HG02759 (cell line): ENCODE results near the gene SGK1.
"Not testable (repeated sequence)": the region's sequence is repeated elsewhere in the genome, so short reads cannot be mapped to it uniquely, and the experiment has no call there.

Source experiments
- ATAC-seq: cut with Tn5 transposase; IDR thresholded peaks from one replicate; pipeline ENCODE4 v1.9.1; 2021; ENCODE audit warnings: mild to moderate bottlenecking, moderate library complexity; ENCODE audit not compliant: unreplicated experiment

The SGK1 gene

DNA sequence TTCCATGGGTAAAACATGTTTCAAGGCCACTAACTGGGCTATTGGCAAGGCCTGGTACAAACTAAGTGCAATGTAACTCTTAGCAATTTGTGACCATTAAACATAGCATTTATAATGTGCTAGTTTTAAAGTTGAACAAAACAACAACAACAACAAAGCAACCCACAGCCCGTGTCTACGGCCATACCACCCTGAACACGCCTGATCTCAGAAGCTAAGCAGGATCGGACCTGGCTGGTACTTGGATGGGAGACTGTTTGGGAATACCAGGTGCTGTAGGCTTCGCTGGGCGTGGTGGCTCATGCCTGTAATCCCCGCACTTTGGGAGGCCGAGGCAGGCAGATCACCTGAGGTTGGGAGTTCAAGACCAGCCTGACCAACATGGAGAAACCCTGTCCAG, 61.0 kb downstream of the SGK1 start:
- ATAC-seq: no peak

DNA sequence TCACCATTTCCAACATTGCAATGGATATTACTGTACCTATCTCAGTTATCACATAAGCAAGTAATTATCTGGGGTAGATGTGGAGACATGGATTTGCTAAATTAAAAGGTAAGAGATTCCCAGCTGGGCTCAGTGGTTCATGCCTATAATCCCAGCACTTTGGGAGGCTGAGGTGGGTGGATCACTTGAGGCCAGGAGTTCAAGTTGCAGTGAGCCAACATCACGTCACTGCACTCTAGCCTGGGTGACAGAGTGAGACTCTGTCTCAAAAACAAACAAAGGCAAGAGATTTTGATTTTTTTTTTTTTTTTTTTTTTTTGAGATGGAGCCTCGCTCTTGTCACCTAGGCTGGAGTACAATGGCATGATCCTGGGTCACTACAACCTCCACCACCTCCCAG, 62.6 kb downstream of the SGK1 start:
- not testable (repeated sequence) for ATAC-seq

- no peak for ATAC-seq
Measured at GRCh38 chr6:134254118-134254517, 63.8 kb downstream of the SGK1 start.

GRCh38 chr6:134253681-134254080, 64.2 kb downstream of the SGK1 start:
- no peak for ATAC-seq

DNA sequence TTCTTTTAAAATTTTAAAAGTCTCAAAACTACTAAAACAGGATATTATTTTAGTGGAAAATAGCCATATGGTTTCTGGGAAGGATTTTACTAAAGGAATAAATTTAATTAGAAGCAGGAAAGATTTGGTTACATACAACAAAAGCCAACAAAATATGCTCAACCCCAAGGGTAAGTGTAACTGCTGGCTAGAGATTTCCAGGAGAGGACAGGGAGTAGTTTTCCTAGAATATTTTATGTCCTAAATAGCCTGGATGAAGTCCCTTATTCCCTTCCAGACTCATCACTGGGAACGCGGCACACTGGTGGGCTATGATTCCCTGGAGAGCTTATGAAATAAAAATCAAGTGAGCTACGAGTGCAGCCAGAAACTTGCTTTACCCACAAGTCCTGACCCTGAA, 66.6 kb downstream of the SGK1 start:
- ATAC-seq: no peak

DNA sequence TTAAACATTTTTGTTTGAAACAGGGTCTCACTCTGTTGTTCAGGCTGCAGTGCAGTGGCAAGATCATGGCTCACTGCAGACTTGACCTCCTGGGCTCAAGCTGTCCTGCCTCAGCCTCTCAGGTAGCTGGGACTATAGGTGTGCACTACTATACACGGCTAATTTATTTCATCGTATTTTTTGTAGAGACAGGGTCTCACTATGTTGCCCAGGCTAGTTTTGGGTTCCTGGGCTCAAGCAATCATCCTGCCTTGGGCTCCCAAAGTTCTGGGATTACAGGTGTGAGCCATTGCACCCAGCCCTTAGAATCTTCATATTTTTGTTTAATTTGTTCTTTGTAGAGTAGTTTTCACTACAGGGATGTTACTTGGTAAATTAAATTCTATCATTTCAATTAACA, 67.1 kb downstream of the SGK1 start:
- ATAC-seq: no peak

- ATAC-seq: no peak
Measured at GRCh38 chr6:134249759-134250602, 67.9 kb downstream of the SGK1 start.

DNA sequence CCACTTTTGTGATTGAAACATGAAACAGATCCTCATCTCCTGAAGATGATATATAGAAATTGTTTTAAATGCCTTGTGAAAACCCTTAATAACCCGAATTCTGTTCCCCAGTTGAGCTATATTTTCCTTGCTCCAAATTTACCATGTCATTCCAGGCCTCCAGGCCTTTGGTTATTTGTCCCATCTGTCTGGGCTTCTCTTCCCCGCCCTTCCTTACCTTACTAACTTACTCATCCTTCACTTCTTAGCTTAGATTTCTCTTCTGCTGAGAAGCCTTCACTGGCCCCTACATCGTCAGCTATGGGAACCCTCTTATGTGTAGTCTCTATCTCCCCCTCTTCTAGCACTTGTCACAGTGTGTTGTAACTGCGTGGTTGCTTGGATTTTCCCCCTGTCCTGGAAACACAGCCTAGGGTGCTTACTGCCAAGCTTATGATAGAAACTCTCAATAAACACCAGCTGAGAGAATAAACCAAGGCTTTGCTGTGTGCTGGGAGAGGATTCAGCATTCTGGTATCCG, 68.6 kb downstream of the SGK1 start:
- no peak for ATAC-seq

DNA sequence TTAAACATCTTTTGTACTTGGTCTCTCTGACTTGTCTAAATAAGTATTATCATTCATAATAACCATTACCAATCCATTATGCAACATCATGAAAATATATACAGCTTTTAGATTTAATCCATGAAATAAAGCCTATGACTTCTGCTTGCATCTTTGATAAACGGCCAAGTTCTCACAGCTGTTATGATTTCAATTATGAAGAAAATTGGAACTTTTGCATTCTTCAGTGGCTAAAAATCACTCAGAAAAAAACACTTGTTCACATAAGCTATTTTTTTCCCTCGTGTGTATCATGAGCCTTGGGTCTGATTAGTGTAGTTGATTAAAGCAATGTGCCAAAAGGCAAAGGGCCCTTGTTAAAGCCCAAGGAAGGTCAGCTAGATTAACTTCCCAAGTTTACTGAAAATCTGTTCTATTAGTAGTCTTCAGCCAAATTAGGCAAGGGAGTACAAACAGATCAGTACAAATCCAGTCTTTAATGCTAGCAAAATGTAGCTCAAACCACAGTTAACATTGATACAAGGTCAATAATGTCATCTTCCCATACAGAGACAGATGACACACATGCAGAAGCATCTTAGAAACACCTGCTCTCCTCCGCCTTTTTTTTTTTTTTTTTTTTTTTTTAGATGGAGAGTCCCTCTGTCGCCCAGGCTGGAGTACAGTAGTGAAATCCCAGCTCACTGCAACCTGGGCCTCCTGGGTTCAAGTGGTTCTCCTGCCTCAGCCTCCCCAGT, 69.9 kb downstream of the SGK1 start:
- no peak for ATAC-seq

- peak; percentile 96 for ATAC-seq
Measured at GRCh38 chr6:134247231-134247833, 70.6 kb downstream of the SGK1 start.

DNA sequence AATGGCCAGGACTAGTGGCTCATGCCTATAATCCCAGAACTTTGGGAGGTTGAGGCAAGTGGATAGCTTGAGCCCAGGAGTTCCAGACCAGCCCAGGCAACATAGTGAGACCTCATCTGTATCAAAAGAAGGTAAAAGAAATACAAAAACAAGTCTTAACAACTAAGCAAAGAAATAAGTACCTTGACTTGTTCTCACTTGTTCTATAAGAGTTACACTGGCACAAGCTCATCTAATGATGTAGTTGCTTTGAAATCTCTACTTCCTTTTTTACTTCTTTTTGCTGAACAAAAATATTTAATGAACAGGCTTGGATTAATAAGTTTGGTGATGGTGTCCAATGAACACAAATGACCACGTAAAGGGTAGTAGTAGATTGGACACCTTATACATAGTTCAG, 72.2 kb downstream of the SGK1 start:
- ATAC-seq: no peak

DNA sequence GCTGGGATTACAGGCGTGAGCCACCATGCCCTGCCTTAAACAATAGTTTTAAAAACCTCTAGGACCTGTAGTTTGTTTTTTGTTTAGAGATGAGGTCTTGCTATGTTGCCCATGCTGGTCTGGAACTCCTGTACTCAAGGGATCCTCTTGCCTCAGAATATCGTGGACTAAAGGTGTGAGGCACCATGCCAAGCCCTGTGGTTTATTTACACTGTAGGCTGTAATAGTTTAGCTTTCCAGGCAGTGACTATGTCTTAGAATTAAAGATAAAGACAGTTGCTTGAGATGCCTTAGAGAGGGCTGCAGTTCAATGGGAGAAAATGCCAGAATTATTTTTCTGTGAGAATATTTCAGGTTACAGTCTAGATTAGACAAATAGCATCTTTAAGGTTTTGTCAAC, 72.9 kb downstream of the SGK1 start:
- ATAC-seq: no peak

DNA sequence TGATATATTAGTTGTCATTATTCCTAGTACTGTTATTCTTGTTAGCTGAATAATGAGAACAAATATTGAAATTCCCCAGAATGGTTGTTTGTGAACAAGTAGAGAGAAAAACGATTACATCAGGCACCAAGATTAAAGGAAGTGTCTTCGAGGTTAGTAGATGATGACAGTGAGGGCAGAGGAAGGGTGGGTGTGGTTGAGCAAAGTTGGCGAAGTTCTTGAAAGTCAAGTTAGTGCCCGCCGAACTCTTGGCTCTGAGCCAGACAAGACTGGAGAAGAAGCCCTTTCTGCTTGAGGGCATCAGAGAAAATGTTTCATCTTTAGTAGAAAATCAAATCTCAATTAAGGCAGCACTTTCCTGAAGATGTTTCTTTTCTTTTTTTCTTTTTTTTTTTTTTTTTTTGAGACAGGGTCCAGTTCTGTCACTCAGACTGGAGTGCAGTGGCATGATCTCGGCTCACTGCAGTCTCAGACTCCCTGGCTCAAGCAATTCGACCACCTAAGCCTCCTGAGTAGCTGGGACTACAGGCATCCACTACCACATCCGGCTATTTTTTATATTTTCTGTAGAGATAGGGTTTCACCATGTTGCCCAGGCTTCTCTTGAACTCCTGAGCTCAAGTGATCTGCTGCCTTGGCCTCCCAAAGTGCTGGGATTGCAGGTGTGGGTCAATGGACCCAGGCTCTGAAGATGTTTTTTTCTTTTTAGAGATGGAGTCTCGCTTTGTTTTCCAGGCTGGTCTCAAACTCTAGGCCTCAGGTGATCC, 77.1 kb downstream of the SGK1 start:
- ATAC-seq: no peak

DNA sequence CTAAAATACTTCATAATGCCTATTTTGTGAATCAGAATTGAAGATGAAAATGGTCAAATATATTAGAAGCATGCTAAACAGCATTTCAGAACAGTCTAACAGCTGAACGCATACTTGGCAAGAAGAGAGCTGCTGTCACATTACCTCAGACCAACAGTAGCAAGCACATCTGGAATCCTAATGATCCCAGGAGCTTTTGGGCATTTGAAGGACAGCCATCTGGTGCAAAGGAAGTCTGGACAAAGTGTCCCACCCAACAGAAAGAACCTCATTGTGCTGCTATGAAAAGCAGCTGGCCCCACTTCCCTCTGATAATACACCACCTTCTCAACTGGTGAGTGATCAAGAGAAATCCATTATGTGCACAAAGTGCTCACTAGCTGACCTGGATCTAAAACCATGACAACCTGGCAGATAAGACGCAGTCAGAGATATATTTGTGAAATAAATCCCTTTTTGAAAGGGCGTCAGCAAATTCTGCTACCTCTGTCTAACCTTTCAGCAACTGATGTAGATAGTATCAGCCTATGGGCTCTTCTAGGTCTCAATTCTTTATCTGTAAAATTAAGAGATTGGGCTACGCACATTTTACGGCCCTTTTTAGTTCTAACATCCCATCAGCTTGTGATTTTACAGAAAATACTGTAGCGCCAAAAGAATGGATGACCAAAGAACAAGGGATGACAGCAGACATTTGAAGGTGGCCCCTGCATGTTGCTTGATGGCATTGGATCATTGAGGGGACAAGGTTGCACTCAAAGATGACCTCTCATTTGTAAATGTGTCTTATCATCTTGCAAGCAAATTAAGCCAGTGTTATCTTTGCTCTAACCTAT, 78.7 kb downstream of the SGK1 start:
- no peak for ATAC-seq

GRCh38 chr6:134238006-134238405, 79.9 kb downstream of the SGK1 start:
- ATAC-seq: no peak

DNA sequence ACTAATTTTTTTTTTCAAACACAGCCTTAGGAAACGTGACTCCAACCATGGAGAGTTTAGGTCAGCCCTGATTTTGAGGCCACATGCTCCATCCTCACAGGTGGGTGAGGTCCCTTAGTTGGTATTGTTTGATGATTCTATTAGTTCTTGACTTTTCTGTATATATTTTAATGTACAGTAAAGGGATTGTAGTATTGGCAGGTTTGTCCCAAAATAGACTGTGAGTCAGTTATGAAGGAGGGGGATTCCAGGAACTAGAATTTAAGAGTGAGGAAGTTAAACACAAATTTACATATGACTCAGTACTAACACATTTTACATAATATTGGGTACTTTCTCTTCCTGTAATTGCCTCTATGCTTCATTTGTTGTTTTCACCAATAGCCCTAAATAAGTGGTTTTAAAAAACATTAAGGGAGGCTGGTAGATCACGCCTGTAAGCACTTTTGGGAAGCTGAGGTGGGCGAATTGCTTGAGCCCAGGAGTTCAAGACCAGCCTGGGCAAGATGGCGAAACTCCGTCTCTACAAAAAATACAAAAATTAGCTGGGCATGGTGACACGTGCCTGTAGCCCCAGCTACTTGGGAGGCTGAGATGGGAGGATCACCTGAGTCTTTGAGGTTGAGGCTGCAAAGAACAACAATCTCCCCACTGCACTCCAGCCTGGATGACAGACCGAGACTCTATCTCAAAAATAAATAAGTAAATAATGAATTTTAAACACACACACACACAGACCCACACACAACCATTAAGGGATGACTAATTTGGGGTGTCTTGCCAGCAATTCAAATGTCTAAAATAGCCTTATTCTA, 81.8 kb downstream of the SGK1 start:
- ATAC-seq: peak; percentile 94

DNA sequence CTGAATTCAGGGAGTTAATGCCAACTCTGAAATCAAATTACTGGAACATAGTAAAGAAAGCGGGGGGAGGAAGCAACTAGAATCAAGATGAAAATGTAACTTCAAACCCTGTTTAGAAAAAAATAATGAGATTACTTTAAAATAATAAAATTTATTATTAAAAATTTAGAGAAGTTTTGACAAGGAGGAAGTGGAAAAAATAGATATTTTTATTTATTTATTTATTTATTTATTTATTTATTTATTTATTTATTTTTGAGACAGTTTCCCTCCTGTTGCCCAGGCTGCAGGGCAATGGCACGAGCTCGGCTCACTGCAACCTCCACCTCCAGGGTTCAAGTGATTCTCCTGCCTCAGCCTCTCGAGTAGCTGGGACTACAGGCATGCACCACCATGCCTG, 82.6 kb downstream of the SGK1 start:
- peak; percentile 3 for ATAC-seq

DNA sequence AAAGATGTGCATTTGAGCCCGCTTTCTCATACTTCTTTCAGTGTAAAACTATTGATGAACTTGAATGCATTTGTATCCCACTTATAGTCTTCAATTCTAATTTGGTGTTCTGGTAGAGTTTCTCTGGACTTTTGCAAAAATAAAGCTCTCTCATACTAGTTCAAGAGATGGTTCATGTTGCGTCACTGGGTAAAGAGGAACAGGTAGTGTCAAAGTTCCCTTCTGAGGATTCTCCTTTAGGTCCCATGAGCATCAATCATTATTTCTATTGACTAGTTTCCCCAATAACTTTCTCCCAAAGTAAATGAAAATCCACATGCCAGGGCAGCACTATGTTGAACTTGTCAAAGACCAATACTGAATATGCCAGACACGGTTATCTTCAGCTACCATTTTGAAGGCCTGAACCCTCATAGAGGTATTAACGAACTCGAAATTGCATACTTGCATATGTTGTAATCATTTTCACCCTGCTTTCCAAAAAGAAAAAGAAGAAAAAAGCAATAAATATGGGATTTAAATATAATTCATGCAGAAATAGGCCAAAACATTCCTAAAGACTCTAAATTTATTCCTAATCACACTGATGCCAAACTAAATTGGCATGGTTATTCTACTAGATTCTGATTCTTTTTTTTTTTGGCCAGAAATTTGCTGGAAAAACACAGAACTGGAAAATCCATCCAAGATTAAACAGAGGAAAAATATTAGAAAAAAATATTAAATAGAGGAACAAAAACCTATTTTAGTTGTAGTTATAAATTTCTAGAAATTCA, 84.5 kb downstream of the SGK1 start:
- ATAC-seq: no peak
